AG10803 (cell line): ENCODE results near the gene ZNF438.
"Not testable (repeated sequence)": the region's sequence is repeated elsewhere in the genome, so short reads cannot be mapped to it uniquely, and the experiment has no call there.

Experiments
- DNase-seq: peaks from one replicate; pipeline ENCODE4 v3.0.0; 2010; ENCODE audit warnings: low read depth
- H3K4me3 ChIP-seq: 2 replicates; pipeline ENCODE4 v1.5.1; 2011; ENCODE audit warnings: mild to moderate bottlenecking, low read length, control low read depth
- TF ChIP-seq, protein P1 (sequence below): conservative IDR thresholded peaks from 2 replicates; pipeline ENCODE4 v1.5.1; 2011; ENCODE audit warnings: mild to moderate bottlenecking, low read length, control low read depth, inconsistent platforms

The ZNF438 gene

GRCh38 chr10:31032258-31033132, 830 bp upstream of the ZNF438 start:
- TF ChIP-seq, protein P1, sequence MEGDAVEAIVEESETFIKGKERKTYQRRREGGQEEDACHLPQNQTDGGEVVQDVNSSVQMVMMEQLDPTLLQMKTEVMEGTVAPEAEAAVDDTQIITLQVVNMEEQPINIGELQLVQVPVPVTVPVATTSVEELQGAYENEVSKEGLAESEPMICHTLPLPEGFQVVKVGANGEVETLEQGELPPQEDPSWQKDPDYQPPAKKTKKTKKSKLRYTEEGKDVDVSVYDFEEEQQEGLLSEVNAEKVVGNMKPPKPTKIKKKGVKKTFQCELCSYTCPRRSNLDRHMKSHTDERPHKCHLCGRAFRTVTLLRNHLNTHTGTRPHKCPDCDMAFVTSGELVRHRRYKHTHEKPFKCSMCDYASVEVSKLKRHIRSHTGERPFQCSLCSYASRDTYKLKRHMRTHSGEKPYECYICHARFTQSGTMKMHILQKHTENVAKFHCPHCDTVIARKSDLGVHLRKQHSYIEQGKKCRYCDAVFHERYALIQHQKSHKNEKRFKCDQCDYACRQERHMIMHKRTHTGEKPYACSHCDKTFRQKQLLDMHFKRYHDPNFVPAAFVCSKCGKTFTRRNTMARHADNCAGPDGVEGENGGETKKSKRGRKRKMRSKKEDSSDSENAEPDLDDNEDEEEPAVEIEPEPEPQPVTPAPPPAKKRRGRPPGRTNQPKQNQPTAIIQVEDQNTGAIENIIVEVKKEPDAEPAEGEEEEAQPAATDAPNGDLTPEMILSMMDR: no peak
- H3K4me3 ChIP-seq: peak overlapping the region; percentile 70
- peak; percentile 95 for DNase-seq

GRCh38 chr10:31031205-31031557, 484 bp downstream of the ZNF438 start:
- DNase-seq: no peak
- TF ChIP-seq, protein P1: no peak
- peak overlapping the region; percentile 73 for H3K4me3 ChIP-seq

- peak overlapping the region; percentile 73 for H3K4me3 ChIP-seq
- TF ChIP-seq, protein P1: no peak
- DNase-seq: no peak
Observed at GRCh38 chr10:31030800-31031199, 865 bp downstream of the ZNF438 start.

- DNase-seq: no peak
- H3K4me3 ChIP-seq: no peak overlapping the region
- TF ChIP-seq, protein P1: no peak
Observed at GRCh38 chr10:31030260-31030659, 1.4 kb downstream of the ZNF438 start.

DNA sequence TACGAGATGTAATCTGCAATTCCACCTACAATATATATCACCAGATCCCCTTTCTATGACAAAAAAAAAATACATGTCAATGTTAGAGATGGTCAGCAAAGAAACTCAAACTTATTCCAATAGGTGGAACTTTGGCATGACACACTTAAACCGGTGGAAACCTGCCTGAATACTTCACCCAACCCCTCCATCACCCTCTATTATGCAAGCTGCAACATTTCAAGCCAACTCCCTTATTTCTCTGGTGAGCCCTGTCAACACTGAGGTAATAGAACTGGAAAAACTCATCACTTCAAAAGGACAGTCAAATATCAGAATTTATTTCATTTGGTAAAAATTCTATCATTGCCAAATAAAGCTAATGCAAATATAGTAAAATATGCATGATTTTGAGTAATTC, 3.6 kb downstream of the ZNF438 start:
- TF ChIP-seq, protein P1: no peak
- H3K4me3 ChIP-seq: no peak overlapping the region
- peak; percentile 42 for DNase-seq

- not testable (repeated sequence) for H3K4me3 ChIP-seq, DNase-seq
Observed at GRCh38 chr10:31026279-31026678, 5.4 kb downstream of the ZNF438 start.

GRCh38 chr10:31025142-31025541, 6.5 kb downstream of the ZNF438 start:
- TF ChIP-seq, protein P1: no peak

More at GRCh38 chr10:31025142-31025541, 6.5 kb downstream of the ZNF438 start:
- H3K4me3 ChIP-seq: no peak overlapping the region
- DNase-seq: no peak
